SK-N-SH (cell line): Measurements from ENCODE around the gene RBBP8NL. TPM values are rescaled to one million over a fixed set of nuclear protein-coding genes. Genes with fewer than 3 reads are reported as not detected.

Experiments used
- CTCF ChIA-PET: fragments of 300-600, 350-600 bp; formaldehyde crosslinking; extraction: SDS; loops from one replicate; lab custom pipeline; 2021; lab: Yijun Ruan, JAX
- POLR2A ChIA-PET: fragments of 350-600 bp; sonication (Branson Sonifier 250); formaldehyde crosslinking; extraction: SDS; loops from one replicate; lab custom pipeline; 2020; ENCODE audit warnings: antibody characterized with exemption, inconsistent platforms; lab: Yijun Ruan, JAX
- DNase-seq: peaks from one replicate; pipeline ENCODE4 v3.0.0; 2012
- H2AFZ ChIP-seq: fragments of 200-600 bp; sonication (generic); 2 replicates; pipeline ENCODE4 v1.8.1; 2016; ENCODE audit warnings: antibody characterized with exemption, mild to moderate bottlenecking, low read depth
- H3F3A ChIP-seq: fragments of 200-600 bp; sonication (generic); replicated peaks from 2 replicates; pipeline ENCODE3; 2016; ENCODE audit warnings: antibody characterized with exemption, mild to moderate bottlenecking; ENCODE audit not compliant: insufficient read depth
- H3K27ac ChIP-seq, 2 experiments: fragments of 200-500 bp in 1 of 2; fragments of 200-600 bp in 1 of 2; sonication (Bioruptor generic) in 1 of 2; sonication (generic), shearing (Covaris generic) in 1 of 2; 2 replicates each; pipeline versions ENCODE4 v1.5.1 to v1.6.1; 2014 to 2016; ENCODE audit warnings: low read depth in 2 of 2, inconsistent platforms in 1 of 2, low read length in 1 of 2, mild to moderate bottlenecking in 1 of 2, mixed read lengths in 1 of 2
- H3K27me3 ChIP-seq: fragments of 200-600 bp; sonication (generic), shearing (Covaris generic); 2 replicates; pipeline ENCODE4 v1.6.1; 2016; ENCODE audit warnings: mixed run types; ENCODE audit not compliant: insufficient read depth
- H3K36me3 ChIP-seq, 2 experiments: fragments of 200-500 bp in 1 of 2; fragments of 200-600 bp in 1 of 2; sonication (Bioruptor generic) in 1 of 2; sonication (generic) in 1 of 2; replicated peaks in 1 of 2; 2 replicates each; pipeline versions ENCODE3 to v1.5.1; 2014 to 2016; ENCODE audit warnings: low read length in 1 of 2, mild to moderate bottlenecking in 1 of 2; ENCODE audit not compliant: insufficient read depth in 2 of 2, control insufficient read depth in 1 of 2
- H3K4me1 ChIP-seq, 2 experiments: fragments of 200-500 bp in 1 of 2; fragments of 200-600 bp in 1 of 2; sonication (Bioruptor generic) in 1 of 2; sonication (generic), shearing (Covaris generic) in 1 of 2; 2 replicates each; pipeline versions ENCODE4 v1.5.1 to v1.6.1; 2014 to 2016; ENCODE audit warnings: low read depth in 1 of 2, low read length in 1 of 2, mixed run types in 1 of 2; ENCODE audit not compliant: insufficient read depth in 2 of 2, control insufficient read depth in 1 of 2
- H3K4me2 ChIP-seq: fragments of 200-600 bp; sonication (generic), shearing (Covaris generic); 2 replicates; pipeline ENCODE4 v1.6.1; 2017; ENCODE audit warnings: mixed run types
- H3K4me3 ChIP-seq, 2 experiments: fragments of 200-500 bp in 1 of 2; fragments of 200-600 bp in 1 of 2; sonication (Bioruptor generic) in 1 of 2; sonication (generic), shearing (Covaris generic) in 1 of 2; 2 replicates each; pipeline versions ENCODE4 v1.5.1 to v1.8.1; 2014 to 2016; ENCODE audit warnings: low read depth in 2 of 2, inconsistent platforms in 1 of 2, low read length in 1 of 2, mild to moderate bottlenecking in 1 of 2, mixed read lengths in 1 of 2, moderate library complexity in 1 of 2
- H3K79me2 ChIP-seq: fragments of 200-600 bp; sonication (generic); 2 replicates; pipeline ENCODE4 v1.8.1; 2017; ENCODE audit warnings: mild to moderate bottlenecking; ENCODE audit not compliant: insufficient read depth
- H3K9ac ChIP-seq: fragments of 200-600 bp; sonication (generic); 2 replicates; pipeline ENCODE4 v1.6.1; 2017; ENCODE audit warnings: mixed run types
- H3K9me2 ChIP-seq: fragments of 200-600 bp; sonication (generic); 2 replicates; pipeline ENCODE4 v1.6.1; 2017; ENCODE audit warnings: mixed run types
- H3K9me3 ChIP-seq: fragments of 200-600 bp; sonication (generic); 2 replicates; pipeline ENCODE4 v1.6.1; 2017; ENCODE audit warnings: mixed run types, mild to moderate bottlenecking, moderate library complexity
- H4K20me1 ChIP-seq: fragments of 200-600 bp; sonication (generic); 2 replicates; pipeline ENCODE4 v1.6.1; 2017; ENCODE audit warnings: mild to moderate bottlenecking, mixed run types; ENCODE audit not compliant: insufficient read depth
- CTCF ChIP-seq: fragments of 200-600 bp; sonication (generic); IDR thresholded peaks from 2 replicates; pipeline ENCODE4 v1.6.1; 2017; ENCODE audit warnings: antibody characterized with exemption, mild to moderate bottlenecking, moderate library complexity
- FOXM1 ChIP-seq: IDR thresholded peaks from 2 replicates; pipeline ENCODE4 v1.4.0; 2012; ENCODE audit warnings: low read depth, mild to moderate bottlenecking
- GATA2 ChIP-seq: sonication (generic); formaldehyde crosslinking; IDR thresholded peaks from 2 replicates; pipeline ENCODE4 v1.5.0; 2020; ENCODE audit warnings: mild to moderate bottlenecking, missing genetic modification reagents
- MEF2A ChIP-seq: IDR thresholded peaks from 2 replicates; pipeline ENCODE4 v1.4.0; 2012; ENCODE audit warnings: low read depth, borderline replicate concordance
- MXI1 ChIP-seq: IDR thresholded peaks from 2 replicates; pipeline ENCODE4 v1.6.1; 2012; ENCODE audit warnings: mild to moderate bottlenecking, low read depth, low read length, improper control_type of control experiment
- NFIC ChIP-seq: IDR thresholded peaks from 2 replicates; pipeline ENCODE4 v1.4.0; 2012; ENCODE audit warnings: borderline replicate concordance
- NRF1 ChIP-seq: IDR thresholded peaks from 2 replicates; pipeline ENCODE4 v1.6.1; 2012; ENCODE audit warnings: low read depth, mild to moderate bottlenecking, low read length
- POLR2AphosphoS5 ChIP-seq: IDR thresholded peaks from 2 replicates; pipeline ENCODE4 v1.6.1; 2012; ENCODE audit warnings: low read depth, low read length
- SIN3A ChIP-seq: IDR thresholded peaks from 2 replicates; pipeline ENCODE4 v1.6.1; 2012; ENCODE audit warnings: low read depth, mild to moderate bottlenecking, low read length, moderate library complexity, borderline replicate concordance
- TEAD4 ChIP-seq: IDR thresholded peaks from 2 replicates; pipeline ENCODE4 v1.4.0; 2012; ENCODE audit warnings: mild to moderate bottlenecking, borderline replicate concordance; ENCODE audit not compliant: insufficient read depth
- WGBS: methylation state at CpG from one replicate; pipeline ENCODE4 v1.1.6; 2017; ENCODE audit warnings: low lambda C conversion rate; 5-methylcytosine and 5-hydroxymethylcytosine counted together
- polyA plus RNA-seq, 3 experiments: library from polyadenylated mRNA; depleted of rRNA; stranded (reverse); fragments of >200 nt; gene quantifications; 2 replicates each; pipeline ENCODE4 v1.2.3, GENCODE V29; 2012
- TF ChIP-seq, protein P1 (sequence below): IDR thresholded peaks from 2 replicates; pipeline ENCODE4 v1.6.1; 2012; ENCODE audit warnings: mild to moderate bottlenecking, low read depth, low read length, moderate library complexity
- TF ChIP-seq, protein P2 (sequence below): IDR thresholded peaks from 2 replicates; pipeline ENCODE4 v1.4.0; 2012; ENCODE audit warnings: low read depth, borderline replicate concordance

RBBP8NL gene
- polyA plus RNA-seq, 1 of the 3 experiments (the other 2 are of a cell fraction): not detected

- no peak for TF ChIP-seq GATA2 (CRISPR knock-in tag)
- no peak for TF ChIP-seq NFIC
- no peak for TF ChIP-seq MEF2A
- TF ChIP-seq POLR2AphosphoS5: no peak
- no peak for TF ChIP-seq CTCF
- TF ChIP-seq, protein P1, sequence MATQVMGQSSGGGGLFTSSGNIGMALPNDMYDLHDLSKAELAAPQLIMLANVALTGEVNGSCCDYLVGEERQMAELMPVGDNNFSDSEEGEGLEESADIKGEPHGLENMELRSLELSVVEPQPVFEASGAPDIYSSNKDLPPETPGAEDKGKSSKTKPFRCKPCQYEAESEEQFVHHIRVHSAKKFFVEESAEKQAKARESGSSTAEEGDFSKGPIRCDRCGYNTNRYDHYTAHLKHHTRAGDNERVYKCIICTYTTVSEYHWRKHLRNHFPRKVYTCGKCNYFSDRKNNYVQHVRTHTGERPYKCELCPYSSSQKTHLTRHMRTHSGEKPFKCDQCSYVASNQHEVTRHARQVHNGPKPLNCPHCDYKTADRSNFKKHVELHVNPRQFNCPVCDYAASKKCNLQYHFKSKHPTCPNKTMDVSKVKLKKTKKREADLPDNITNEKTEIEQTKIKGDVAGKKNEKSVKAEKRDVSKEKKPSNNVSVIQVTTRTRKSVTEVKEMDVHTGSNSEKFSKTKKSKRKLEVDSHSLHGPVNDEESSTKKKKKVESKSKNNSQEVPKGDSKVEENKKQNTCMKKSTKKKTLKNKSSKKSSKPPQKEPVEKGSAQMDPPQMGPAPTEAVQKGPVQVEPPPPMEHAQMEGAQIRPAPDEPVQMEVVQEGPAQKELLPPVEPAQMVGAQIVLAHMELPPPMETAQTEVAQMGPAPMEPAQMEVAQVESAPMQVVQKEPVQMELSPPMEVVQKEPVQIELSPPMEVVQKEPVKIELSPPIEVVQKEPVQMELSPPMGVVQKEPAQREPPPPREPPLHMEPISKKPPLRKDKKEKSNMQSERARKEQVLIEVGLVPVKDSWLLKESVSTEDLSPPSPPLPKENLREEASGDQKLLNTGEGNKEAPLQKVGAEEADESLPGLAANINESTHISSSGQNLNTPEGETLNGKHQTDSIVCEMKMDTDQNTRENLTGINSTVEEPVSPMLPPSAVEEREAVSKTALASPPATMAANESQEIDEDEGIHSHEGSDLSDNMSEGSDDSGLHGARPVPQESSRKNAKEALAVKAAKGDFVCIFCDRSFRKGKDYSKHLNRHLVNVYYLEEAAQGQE: no peak
- TF ChIP-seq SIN3A: no peak
- TF ChIP-seq, protein P2, sequence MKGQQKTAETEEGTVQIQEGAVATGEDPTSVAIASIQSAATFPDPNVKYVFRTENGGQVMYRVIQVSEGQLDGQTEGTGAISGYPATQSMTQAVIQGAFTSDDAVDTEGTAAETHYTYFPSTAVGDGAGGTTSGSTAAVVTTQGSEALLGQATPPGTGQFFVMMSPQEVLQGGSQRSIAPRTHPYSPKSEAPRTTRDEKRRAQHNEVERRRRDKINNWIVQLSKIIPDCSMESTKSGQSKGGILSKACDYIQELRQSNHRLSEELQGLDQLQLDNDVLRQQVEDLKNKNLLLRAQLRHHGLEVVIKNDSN: no peak
- TF ChIP-seq NRF1: no peak
- TF ChIP-seq FOXM1: no peak
- no peak for TF ChIP-seq TEAD4
- DNase-seq: no peak
- Histone ChIP-seq H3K4me3 (no peak overlapping the region), H3K79me2 (no peaks in the 10 kb centered on the region), H3K36me3 (no peaks in the 10 kb centered on the region), H3K9me3 (no peaks in the 10 kb centered on the region), H2AFZ (no peak overlapping the region), H4K20me1 (no peaks in the 10 kb centered on the region), H3K9me2 (no peaks in the 10 kb centered on the region), H3K9ac (no peak overlapping the region), H3K27ac (no peak overlapping the region), H3K27me3 (peaks cover 19% of the 10 kb centered on the region), H3K4me2 (no peak overlapping the region), H3K4me1 (no peaks in the 10 kb centered on the region), H3F3A (no peaks in the 10 kb centered on the region)
- CTCF ChIA-PET: interaction anchor here (1.1 to 2.4 kb wide), 2 partner anchors 60 to 147 kb away, joined by 3 to 8 read pairs; no protein-coding TSS in a partner anchor
- POLR2A ChIA-PET: no interaction called here
- 58% methylated on average over 18 of the region's 18 CpGs for WGBS
These were observed 42.7 kb upstream of the RBBP8NL start for GRCh38 chr20:62470001-62470400.

DNA sequence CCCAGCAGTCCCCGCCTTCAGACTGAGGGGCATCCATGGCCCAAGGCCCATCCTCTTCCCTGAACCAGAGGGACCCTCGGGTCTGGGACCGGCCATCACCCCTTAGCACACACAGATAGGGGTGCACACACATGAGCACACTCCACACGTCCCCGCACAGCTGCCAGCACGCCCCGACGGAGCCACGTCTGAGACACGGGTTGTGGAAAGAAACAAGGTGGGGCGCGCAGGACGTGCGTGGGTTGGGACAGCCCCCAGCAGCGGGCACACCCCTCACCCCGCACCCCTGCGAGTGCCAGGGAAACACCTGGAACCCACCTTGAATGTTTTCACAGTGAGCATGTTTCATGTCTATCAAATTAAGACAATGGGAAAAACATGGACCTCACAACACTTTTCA, 42.0 kb upstream of the RBBP8NL start:
- Histone ChIP-seq H3K9me2 (no peaks in the 10 kb centered on the region), H3K9ac (no peak overlapping the region), H4K20me1 (no peaks in the 10 kb centered on the region), H2AFZ (no peak overlapping the region), H3K4me2 (no peak overlapping the region), H3K4me1 (no peaks in the 10 kb centered on the region), H3F3A (no peaks in the 10 kb centered on the region), H3K27me3 (peaks cover 13% of the 10 kb centered on the region; the same call in 1 of the 2 replicates), H3K79me2 (no peaks in the 10 kb centered on the region), H3K9me3 (no peaks in the 10 kb centered on the region), H3K36me3 (no peaks in the 10 kb centered on the region), H3K4me3 (no peak overlapping the region), H3K27ac (no peak overlapping the region)
- 36% methylated on average over 5 of the region's 17 CpGs for WGBS
- no peak for DNase-seq
- POLR2A ChIA-PET: no interaction called here
- CTCF ChIA-PET: no interaction called here
- TF ChIP-seq, protein P1: no peak
- no peak for TF ChIP-seq MXI1
- no peak for TF ChIP-seq MEF2A
